Measurements from ENCODE around the gene LIAS. TPM values are rescaled to one million over a fixed set of nuclear protein-coding genes. Genes with fewer than 3 reads are reported as not detected.

LIAS gene
- total and polyA plus RNA-seq, 10 of the 15 experiments (the other 5 are each of a cell fraction or from before 2014, with no cell fraction given), result 17.9 to 32.3 (median 26.4) TPM

DNA sequence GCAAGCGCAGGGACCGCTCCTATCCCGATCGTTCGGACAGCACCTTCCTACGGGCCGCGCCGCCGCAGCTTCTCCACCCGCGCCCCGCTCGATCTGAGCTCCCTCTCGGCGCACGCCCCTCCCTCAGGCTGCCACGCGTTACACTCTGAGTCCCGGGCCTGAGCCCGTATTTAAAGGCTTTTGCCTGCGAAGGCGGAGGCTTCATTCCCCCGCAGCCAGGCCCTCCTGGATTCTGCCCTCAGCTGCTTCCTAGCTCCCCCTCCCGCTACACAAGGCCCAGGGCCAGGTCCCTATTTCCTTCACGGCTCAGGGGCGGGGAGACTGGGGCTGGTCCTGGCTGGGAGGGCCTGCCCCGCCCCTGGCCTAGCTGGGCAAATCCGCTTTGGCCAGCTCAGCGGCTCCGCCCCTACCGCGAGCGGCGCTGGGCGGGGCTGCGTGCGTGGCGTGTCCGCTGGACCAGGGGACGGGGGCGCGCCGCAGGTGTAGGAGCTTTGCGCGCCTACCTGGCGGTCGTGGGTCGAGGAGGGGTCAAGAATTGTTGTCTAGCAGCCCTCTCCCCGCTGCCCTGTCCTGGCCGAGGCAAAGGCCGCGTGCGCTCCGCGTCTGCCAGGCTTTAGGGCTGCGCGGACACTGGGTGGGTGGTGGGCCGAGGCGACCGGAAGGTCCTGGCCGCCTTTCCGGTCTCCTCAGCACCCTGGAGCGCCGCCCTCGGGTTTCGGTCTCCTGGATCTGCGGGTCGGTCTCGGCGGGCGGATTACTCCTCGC lies 68.6 kb downstream of the LIAS start, which contains the start of gene UGDH (continued):
- TF ChIP-seq, protein P1, sequence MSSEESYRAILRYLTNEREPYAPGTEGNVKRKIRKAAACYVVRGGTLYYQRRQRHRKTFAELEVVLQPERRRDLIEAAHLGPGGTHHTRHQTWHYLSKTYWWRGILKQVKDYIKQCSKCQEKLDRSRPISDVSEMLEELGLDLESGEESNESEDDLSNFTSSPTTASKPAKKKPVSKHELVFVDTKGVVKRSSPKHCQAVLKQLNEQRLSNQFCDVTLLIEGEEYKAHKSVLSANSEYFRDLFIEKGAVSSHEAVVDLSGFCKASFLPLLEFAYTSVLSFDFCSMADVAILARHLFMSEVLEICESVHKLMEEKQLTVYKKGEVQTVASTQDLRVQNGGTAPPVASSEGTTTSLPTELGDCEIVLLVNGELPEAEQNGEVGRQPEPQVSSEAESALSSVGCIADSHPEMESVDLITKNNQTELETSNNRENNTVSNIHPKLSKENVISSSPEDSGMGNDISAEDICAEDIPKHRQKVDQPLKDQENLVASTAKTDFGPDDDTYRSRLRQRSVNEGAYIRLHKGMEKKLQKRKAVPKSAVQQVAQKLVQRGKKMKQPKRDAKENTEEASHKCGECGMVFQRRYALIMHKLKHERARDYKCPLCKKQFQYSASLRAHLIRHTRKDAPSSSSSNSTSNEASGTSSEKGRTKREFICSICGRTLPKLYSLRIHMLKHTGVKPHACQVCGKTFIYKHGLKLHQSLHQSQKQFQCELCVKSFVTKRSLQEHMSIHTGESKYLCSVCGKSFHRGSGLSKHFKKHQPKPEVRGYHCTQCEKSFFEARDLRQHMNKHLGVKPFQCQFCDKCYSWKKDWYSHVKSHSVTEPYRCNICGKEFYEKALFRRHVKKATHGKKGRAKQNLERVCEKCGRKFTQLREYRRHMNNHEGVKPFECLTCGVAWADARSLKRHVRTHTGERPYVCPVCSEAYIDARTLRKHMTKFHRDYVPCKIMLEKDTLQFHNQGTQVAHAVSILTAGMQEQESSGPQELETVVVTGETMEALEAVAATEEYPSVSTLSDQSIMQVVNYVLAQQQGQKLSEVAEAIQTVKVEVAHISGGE (CRISPR knock-in tag; IDR thresholded peaks at IDR 0.05), result no peak
- TF ChIP-seq IKZF1 (conservative IDR thresholded peaks at IDR 0.05), result peak; percentile 84
- TF ChIP-seq NFXL1 (IDR thresholded peaks at IDR 0.05; ENCODE audit: borderline replicate concordance), result no peak
- no peak for TF ChIP-seq YBX1 (IDR thresholded peaks at IDR 0.05)
- TF ChIP-seq GATAD2B (conservative IDR thresholded peaks at IDR 0.05; ENCODE audit: low read depth), result peak; percentile 92
- no peak for TF ChIP-seq TBL1XR1 (IDR thresholded peaks at IDR 0.05; ENCODE audit: low read depth, low read length)
- TF ChIP-seq SIX5 (IDR thresholded peaks at IDR 0.05; ENCODE audit: low read depth, low read length, severe bottlenecking), result peak; percentile 5
- TF ChIP-seq, protein P2, sequence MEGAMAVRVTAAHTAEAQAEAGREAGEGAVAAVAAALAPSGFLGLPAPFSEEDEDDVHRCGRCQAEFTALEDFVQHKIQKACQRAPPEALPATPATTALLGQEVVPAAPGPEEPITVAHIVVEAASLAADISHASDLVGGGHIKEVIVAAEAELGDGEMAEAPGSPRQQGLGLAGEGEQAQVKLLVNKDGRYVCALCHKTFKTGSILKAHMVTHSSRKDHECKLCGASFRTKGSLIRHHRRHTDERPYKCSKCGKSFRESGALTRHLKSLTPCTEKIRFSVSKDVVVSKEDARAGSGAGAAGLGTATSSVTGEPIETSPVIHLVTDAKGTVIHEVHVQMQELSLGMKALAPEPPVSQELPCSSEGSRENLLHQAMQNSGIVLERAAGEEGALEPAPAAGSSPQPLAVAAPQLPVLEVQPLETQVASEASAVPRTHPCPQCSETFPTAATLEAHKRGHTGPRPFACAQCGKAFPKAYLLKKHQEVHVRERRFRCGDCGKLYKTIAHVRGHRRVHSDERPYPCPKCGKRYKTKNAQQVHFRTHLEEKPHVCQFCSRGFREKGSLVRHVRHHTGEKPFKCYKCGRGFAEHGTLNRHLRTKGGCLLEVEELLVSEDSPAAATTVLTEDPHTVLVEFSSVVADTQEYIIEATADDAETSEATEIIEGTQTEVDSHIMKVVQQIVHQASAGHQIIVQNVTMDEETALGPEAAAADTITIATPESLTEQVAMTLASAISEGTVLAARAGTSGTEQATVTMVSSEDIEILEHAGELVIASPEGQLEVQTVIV (IDR thresholded peaks at IDR 0.05; ENCODE audit: borderline replicate concordance, partially characterized antibody), result peak; percentile 54
- no peak for TF ChIP-seq ESRRA (IDR thresholded peaks at IDR 0.05; ENCODE audit: low read length)
- TF ChIP-seq, protein P3, sequence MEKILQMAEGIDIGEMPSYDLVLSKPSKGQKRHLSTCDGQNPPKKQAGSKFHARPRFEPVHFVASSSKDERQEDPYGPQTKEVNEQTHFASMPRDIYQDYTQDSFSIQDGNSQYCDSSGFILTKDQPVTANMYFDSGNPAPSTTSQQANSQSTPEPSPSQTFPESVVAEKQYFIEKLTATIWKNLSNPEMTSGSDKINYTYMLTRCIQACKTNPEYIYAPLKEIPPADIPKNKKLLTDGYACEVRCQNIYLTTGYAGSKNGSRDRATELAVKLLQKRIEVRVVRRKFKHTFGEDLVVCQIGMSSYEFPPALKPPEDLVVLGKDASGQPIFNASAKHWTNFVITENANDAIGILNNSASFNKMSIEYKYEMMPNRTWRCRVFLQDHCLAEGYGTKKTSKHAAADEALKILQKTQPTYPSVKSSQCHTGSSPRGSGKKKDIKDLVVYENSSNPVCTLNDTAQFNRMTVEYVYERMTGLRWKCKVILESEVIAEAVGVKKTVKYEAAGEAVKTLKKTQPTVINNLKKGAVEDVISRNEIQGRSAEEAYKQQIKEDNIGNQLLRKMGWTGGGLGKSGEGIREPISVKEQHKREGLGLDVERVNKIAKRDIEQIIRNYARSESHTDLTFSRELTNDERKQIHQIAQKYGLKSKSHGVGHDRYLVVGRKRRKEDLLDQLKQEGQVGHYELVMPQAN (conservative IDR thresholded peaks at IDR 0.05), result peak; percentile 71
- TF ChIP-seq, protein P4, sequence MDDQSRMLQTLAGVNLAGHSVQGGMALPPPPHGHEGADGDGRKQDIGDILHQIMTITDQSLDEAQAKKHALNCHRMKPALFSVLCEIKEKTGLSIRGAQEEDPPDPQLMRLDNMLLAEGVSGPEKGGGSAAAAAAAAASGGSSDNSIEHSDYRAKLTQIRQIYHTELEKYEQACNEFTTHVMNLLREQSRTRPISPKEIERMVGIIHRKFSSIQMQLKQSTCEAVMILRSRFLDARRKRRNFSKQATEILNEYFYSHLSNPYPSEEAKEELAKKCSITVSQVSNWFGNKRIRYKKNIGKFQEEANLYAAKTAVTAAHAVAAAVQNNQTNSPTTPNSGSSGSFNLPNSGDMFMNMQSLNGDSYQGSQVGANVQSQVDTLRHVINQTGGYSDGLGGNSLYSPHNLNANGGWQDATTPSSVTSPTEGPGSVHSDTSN (IDR thresholded peaks at IDR 0.05; ENCODE audit: insufficient replicate concordance, low read depth, low read length), result no peak
- TF ChIP-seq CEBPB (IDR thresholded peaks at IDR 0.05; ENCODE audit: borderline replicate concordance in 1 of 2, low read depth in 2 of 2, low read length in 2 of 2), result no peak
- TF ChIP-seq, protein P5, sequence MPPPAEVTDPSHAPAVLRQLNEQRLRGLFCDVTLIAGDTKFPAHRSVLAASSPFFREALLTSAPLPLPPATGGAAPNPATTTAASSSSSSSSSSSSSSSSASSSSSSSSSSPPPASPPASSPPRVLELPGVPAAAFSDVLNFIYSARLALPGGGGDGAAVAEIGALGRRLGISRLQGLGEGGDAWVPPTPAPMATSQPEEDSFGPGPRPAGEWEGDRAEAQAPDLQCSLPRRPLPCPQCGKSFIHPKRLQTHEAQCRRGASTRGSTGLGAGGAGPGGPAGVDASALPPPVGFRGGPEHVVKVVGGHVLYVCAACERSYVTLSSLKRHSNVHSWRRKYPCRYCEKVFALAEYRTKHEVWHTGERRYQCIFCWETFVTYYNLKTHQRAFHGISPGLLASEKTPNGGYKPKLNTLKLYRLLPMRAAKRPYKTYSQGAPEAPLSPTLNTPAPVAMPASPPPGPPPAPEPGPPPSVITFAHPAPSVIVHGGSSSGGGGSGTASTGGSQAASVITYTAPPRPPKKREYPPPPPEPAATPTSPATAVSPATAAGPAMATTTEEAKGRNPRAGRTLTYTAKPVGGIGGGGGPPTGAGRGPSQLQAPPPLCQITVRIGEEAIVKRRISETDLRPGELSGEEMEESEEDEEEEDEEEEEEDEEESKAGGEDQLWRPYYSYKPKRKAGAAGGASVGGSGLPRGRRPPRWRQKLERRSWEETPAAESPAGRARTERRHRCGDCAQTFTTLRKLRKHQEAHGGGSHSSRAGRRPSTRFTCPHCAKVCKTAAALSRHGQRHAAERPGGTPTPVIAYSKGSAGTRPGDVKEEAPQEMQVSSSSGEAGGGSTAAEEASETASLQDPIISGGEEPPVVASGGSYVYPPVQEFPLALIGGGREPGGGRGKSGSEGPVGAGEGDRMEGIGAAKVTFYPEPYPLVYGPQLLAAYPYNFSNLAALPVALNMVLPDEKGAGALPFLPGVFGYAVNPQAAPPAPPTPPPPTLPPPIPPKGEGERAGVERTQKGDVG (CRISPR knock-in tag; IDR thresholded peaks at IDR 0.05), result no peak

All from GM12878 (cell line).